Calu3 (cell line): ENCODE measurements around the gene GCN1. TPM values are rescaled to one million over a fixed set of nuclear protein-coding genes. Genes with fewer than 3 reads are reported as not detected.
"Not testable (repeated sequence)": the region's sequence is repeated elsewhere in the genome, so short reads cannot be mapped to it uniquely, and the experiment has no call there.

ENCODE experiments used
- BruUV-seq: library from RNA; stranded (reverse); fragments of 400-500 nt; replicated peaks from 2 replicates; lab custom pipeline; 2021; lab: Mats Ljungman, UMichigan
- CTCF ChIA-PET: fragments of 300-600 bp; sonication (Branson Sonifier 250); formaldehyde crosslinking; loops from one replicate; lab custom pipeline; 2022; ENCODE audit warnings: antibody characterized with exemption; lab: Charles Lee
- DNase-seq: peaks from one replicate; pipeline ENCODE4 v3.0.0; 2022
- H3K27ac Mint-ChIP-seq: one replicate; pipeline ENCODE4 v1.8.0; 2022; ENCODE audit warnings: mixed read lengths; ENCODE audit not compliant: unreplicated experiment
- H3K27me3 Mint-ChIP-seq: one replicate; pipeline ENCODE4 v1.8.0; 2022; ENCODE audit warnings: mixed read lengths; ENCODE audit not compliant: unreplicated experiment
- H3K36me3 Mint-ChIP-seq: one replicate; pipeline ENCODE4 v1.8.0; 2022; ENCODE audit warnings: mild to moderate bottlenecking, moderate library complexity, mixed read lengths; ENCODE audit not compliant: insufficient read depth, unreplicated experiment
- H3K4me1 Mint-ChIP-seq: one replicate; pipeline ENCODE4 v1.8.0; 2022; ENCODE audit warnings: mild to moderate bottlenecking, low read depth, mixed read lengths; ENCODE audit not compliant: unreplicated experiment
- H3K4me3 Mint-ChIP-seq: one replicate; pipeline ENCODE4 v1.8.0; 2022; ENCODE audit warnings: mild to moderate bottlenecking, low read depth, moderate library complexity, mixed read lengths; ENCODE audit not compliant: unreplicated experiment
- H3K9me3 Mint-ChIP-seq: one replicate; pipeline ENCODE4 v1.8.0; 2022; ENCODE audit warnings: low read depth, mixed read lengths; ENCODE audit not compliant: unreplicated experiment
- CTCF ChIP-seq: fragments of 200-600 bp; IDR thresholded peaks from one replicate; pipeline ENCODE4 v1.8.0; 2022; ENCODE audit warnings: antibody characterized with exemption; ENCODE audit not compliant: unreplicated experiment
- intact Hi-C: fragments of 100-400 bp; cut with micrococcal nuclease; formaldehyde crosslinking; loops from one replicate; pipeline ENCODE4 v1.10.0; 2022; ENCODE audit not compliant: unreplicated experiment
- total RNA-seq: library from RNA; stranded (reverse); gene quantifications from 2 replicates; pipeline ENCODE4 v1.2.3, GENCODE V29; 2022

Gene GCN1
- total RNA-seq, 1 experiment from 2014 or later = 168 TPM

DNA sequence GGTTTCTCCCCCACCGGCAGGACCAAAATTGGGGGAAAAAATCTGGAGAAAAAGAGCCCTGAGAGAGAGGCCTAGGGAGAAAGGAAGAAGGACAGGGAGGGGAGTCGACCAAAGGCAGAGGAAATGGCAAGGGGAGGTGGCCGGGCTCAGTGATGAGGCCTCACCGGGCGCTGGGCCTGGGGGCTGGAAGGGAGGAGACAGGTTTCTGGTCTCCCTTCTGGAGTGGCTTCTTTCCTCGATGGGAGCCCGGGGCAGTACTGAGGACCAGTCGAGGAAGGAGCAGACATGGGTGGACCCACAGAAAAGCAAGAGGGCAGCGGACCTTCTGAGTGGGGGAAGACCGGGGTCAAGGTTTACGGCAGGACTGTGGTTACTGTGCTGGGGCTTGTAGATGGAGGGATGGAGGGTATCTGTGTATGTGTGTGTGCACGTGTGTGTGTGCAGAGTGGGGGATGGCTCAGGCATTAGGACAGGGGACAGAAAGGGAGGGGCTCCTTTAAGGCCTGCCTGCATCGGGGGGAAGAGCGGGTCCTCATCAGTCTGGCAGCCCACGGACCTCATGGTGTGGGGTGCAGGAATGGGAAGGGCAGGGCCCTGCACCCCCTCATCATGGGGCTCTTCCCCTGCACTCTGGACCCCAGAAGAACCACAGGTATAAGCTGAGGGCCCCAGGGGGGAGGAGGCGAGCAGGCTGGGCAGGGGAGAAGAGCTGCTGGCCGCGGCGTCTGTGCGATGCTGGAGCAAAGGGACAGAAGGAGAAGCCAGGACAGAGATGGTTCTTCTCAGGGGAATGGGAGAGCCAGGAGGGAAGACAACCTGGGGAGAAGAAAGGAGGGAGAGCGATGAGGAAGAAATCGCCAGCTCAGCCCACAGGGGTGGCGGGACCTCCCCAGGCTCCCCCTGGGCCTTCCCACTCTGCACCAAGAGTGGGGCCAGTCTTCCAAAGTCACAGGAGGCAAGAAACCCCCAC is 21.5 kb upstream of the GCN1 start:
- Mint-ChIP-seq H3K27ac (peak overlapping the region; percentile 17), H3K36me3 (peaks cover 88% of the 10 kb centered on the region), H3K27me3 (no peaks in the 10 kb centered on the region), H3K4me1 (no peaks in the 10 kb centered on the region), H3K9me3 (no peaks in the 10 kb centered on the region), H3K4me3 (no peak overlapping the region)
- intact Hi-C loops = no loop called here
- no peak for DNase-seq
- no peak for TF ChIP-seq CTCF
- no TSS peak for BruUV-seq
- CTCF ChIA-PET = interaction anchor here (0.6 to 0.8 kb wide), 2 partner anchors 15 kb away, joined by 3 to 4 read pairs; no protein-coding TSS in a partner anchor

GRCh38 chr12:120215357-120215735 is 20.8 kb upstream of the GCN1 start:
- no peak for TF ChIP-seq CTCF
- CTCF ChIA-PET = no interaction called here
- H3K9me3 Mint-ChIP-seq = no peaks in the 10 kb centered on the region
- H3K27ac Mint-ChIP-seq = no peak overlapping the region
- no TSS peak for BruUV-seq
- H3K27me3 Mint-ChIP-seq = no peaks in the 10 kb centered on the region
- H3K36me3 Mint-ChIP-seq = peaks cover 89% of the 10 kb centered on the region
- DNase-seq = no peak
- H3K4me1 Mint-ChIP-seq = no peaks in the 10 kb centered on the region
- H3K4me3 Mint-ChIP-seq = no peak overlapping the region
- intact Hi-C loops = no loop called here

- DNase-seq = no peak
- TF ChIP-seq CTCF = no peak
- Mint-ChIP-seq H3K9me3 (no peaks in the 10 kb centered on the region), H3K27me3 (no peaks in the 10 kb centered on the region), H3K4me1 (no peaks in the 10 kb centered on the region), H3K36me3 (peaks cover 91% of the 10 kb centered on the region), H3K27ac (no peak overlapping the region), H3K4me3 (no peak overlapping the region)
- BruUV-seq = no TSS peak
- CTCF ChIA-PET = interaction anchor here (0.6 to 1.2 kb wide), 2 partner anchors 12 to 99 kb away, joined by 3 to 7 read pairs; no protein-coding TSS in a partner anchor
- intact Hi-C loops = no loop called here
These were observed 20.3 kb upstream of the GCN1 start for GRCh38 chr12:120214626-120215356.

DNA sequence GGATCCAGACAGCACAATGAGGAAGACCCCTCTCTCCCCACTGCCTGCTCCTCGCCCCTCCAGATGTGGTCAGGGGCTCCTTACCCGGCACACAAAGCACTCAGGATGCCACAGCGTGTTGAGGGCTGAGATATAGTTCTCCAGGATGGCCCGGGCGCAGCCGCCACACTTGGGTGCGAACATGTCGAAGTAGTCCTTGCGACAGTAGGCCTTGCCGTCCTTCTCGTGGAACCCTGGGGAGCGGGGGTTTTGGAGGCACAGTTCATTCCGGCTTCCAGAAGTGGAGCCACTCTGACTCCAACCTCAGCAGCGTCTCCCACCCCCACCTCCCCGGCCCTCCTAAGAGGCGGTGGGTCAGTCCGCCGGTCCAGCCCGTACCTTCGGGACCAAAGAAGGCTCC is 19.2 kb upstream of the GCN1 start:
- TF ChIP-seq CTCF = no peak
- intact Hi-C loops = no loop called here
- Mint-ChIP-seq H3K27ac (no peak overlapping the region), H3K4me3 (no peak overlapping the region), H3K36me3 (peaks cover 83% of the 10 kb centered on the region), H3K9me3 (no peaks in the 10 kb centered on the region), H3K27me3 (no peaks in the 10 kb centered on the region), H3K4me1 (no peaks in the 10 kb centered on the region)
- BruUV-seq = no TSS peak
- CTCF ChIA-PET = interaction anchor here (0.6 to 1.2 kb wide), 2 partner anchors 11 to 98 kb away, joined by 3 to 7 read pairs; no protein-coding TSS in a partner anchor
- no peak for DNase-seq

DNA sequence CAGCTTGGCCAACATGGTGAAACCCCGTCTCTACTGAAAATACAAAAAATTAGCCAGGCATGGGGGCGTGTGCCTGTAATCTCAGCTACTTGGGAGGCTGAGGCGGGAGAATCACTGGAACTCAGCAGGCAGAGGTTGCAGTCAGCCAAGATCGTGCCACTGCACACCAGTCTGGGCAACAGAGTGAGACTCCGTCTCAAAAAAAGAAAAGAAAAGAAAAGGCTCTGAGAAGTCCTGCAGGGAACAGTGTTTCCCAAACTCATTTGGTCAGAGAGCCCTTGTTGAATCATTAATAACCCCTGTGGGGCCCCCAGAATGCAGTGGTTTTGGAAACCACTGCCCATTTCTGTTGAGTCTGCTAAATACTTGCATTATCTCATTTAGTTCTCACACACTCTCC is 18.7 kb upstream of the GCN1 start:
- intact Hi-C loops, DNase-seq, H3K9me3 Mint-ChIP-seq, CTCF ChIA-PET, H3K4me1 Mint-ChIP-seq, BruUV-seq, H3K4me3 Mint-ChIP-seq, H3K27me3 Mint-ChIP-seq, H3K27ac Mint-ChIP-seq: not testable (repeated sequence)
- peaks cover 77% of the 10 kb centered on the region for H3K36me3 Mint-ChIP-seq
